GM21515 (cell line): Measurements from ENCODE around the gene GATB.
"Not testable (repeated sequence)": the region's sequence is repeated elsewhere in the genome, so short reads cannot be mapped to it uniquely, and the experiment has no call there.

Experiments
- ATAC-seq: cut with Tn5 transposase; IDR thresholded peaks from one replicate; pipeline ENCODE4 v1.9.1; 2021; ENCODE audit not compliant: unreplicated experiment

Gene GATB

DNA sequence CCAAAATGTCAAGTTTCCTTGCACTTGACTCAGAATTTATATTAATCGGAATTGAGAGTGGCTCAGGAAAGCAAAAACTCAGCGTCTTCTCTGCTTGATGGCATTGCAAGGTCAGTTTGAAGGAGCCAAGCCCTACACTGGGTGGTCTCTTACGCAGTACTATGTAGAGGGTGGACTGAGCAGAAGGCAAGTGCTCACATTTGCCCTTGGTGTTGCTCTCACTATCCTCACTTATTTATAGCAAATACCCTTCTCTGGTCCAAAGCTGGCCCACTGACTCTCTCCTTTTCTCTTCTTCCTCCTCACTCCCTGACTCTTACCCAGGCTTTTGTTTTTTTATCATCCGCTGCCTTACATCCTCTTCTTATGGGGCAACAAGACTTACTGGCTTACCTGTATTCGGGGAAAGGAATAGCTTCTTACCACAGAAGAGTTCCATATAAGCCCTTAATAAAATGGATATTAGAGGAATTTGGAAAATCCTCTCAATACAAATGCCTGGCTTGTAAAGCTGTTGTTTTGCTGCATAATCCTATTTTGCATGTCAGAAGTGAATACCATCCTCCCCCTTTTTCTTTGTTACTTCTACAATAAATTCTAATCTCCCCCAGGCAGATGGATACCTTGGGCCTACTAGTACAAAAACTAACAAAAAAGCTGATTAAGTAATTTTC, 24.8 kb upstream of the GATB start:
- ATAC-seq: no peak

- ATAC-seq: no peak
Measured at GRCh38 chr4:151784706-151785105, 23.9 kb upstream of the GATB start.

DNA sequence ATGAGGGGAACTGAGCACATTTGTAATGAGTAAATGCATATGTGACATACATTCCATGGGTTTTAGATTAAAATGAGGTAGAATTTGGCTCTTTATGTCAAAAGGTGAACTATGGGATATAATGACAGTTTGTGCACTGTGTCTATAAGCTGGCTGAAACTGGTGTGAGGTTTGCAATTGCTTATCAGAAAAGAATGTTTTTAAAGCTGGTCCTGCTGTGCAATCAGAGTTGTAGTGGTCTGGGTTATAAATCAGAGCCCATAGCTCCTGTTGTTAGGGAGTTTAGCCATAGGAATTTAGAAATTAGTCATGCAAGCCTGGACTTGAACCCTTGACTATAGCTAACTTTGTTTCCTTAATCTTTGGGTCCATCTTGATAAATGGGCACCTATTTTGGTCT, 23.1 kb upstream of the GATB start:
- ATAC-seq: no peak

DNA sequence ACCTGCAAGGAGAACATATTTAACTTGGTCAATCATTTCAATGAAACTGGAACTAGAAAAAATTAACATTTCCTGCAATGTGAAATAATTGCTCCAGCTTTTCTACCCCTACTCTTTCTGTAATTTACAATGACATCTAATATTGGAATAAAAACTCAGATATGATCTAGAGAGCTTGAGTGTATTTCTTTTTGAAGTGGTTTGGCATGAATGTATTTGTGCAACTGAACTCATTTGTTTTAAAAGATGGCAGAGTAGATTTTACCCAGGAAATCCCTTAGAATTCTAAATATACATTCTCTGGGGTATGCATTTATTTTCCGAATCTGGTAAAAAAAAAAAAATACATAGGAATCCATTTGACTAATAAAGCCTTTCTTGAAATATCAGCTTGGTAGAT, 21.5 kb upstream of the GATB start:
- ATAC-seq: no peak

- no peak for ATAC-seq
Measured at GRCh38 chr4:151781026-151781425, 20.2 kb upstream of the GATB start.

DNA sequence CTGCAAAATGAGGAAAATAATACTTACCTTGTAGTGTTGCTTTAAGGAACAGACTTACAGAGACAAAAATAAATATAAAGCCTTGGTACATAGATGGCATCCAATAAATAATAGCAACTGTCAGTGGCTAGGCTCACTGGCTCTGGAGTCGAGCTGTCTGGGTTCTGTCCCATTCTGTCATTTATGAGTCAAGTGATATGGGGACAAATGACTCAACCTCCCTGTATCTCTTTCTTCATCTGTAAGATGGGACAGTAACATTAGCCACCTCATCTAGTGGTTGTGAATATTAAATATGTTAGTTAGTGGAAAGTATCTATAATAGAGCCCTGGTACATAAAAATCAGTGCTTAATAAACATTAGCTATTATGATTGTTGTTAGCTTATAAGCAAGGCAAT, 16.7 kb upstream of the GATB start:
- no peak for ATAC-seq

- no peak for ATAC-seq
Measured at GRCh38 chr4:151774324-151774723, 13.5 kb upstream of the GATB start.

DNA sequence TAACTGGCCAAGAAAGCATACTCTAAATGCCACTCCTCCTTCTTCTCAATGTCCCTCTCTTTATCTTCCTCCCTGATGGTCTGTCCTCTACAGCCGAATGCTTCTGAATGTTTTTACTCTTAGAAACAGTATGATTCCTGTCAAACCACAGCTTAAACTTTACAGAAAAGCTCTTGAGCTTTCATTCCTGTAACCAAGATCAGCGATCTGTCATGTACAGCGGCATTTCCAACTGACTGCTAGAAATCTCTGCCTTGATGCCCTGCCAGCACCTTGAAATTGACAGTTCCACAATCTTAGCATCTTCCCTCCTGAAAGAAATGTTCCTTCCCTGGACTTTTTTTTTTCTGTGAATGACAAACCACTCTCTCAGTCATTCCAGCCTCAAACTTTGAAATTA, 11.5 kb upstream of the GATB start:
- no peak for ATAC-seq

DNA sequence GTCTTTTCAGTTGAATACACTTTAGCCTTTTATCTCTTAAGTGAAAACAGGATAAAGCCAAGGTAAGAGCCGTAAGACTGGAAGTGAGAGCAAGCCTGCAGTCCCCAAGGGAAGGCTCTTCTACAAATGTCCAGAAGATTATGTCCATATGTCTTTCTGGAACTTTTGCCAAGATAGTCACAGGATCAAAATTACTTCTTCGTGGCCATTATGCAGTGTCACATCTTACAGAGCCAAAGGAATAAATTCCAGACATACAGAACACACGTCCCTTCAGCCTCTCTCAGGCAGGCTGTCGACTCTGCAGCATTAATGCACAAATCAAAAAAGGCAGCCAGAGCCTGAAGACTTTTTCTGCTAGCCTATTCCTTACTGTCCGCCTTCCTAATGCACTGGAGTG, 10.9 kb upstream of the GATB start:
- no peak for ATAC-seq

- no peak for ATAC-seq
Measured at GRCh38 chr4:151770154-151770553, 9.3 kb upstream of the GATB start.

DNA sequence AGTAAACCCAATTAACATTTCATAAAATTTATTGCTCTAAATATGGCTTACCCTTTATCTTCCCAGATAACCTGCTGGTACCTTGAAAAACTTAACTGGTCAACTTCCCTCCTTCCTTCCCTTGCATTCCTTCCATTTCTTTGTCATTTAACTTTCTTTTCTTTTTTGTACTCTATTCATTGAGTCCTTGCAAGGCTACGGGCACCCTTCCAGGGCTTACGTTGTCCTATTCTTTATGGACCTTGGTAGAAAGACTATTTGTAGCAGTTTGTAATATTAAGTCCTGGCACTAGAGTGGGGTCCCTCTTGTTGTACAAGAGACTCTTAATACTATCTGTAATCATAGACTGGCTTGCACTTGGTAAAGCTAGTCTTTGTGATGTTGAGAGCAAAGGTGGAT, 8.0 kb upstream of the GATB start:
- no peak for ATAC-seq

DNA sequence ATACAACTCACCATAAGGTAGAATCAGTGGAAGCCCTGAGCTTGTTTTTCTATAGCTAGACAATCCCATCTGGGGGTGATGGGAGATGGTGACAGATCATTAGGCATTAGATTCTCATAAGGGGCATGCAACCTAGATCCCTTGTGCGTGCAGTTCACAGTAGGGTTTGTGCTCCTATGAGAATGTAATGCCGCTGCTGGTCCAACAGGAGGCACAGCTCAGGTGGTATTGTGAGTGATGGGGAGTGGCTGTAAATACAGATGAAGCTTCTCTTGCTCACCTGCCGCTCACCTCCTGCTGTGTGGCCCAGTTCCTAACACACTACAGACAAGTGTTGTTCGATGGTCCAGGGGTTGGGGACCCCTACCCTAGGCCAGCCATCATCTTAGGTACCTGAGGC, 5.9 kb upstream of the GATB start:
- ATAC-seq: no peak

- ATAC-seq: no peak
Measured at GRCh38 chr4:151760002-151760401, 805 bp downstream of the GATB start.

- ATAC-seq: no peak
Measured at GRCh38 chr4:151753056-151753455, 7.8 kb downstream of the GATB start.

DNA sequence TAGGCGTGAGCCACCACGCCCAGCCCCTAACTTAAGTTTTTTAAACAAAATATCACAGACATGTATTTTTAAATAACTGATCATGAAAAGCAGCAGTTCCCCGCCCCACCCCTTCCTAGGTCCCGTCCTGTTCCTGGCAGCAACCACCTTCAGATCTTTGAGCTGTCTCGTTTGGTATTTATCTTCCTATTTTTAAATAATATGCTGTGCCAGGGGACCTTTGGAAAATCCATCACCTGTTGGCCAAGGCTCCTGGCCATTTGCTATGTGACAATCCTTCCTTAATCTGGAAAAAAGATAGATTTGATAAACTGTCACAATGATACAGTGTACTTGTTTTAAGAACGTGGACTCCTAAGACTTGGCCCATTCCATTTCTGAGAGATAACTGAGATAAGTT, 10.7 kb downstream of the GATB start:
- no peak for ATAC-seq

GRCh38 chr4:151745481-151746231, 15.2 kb downstream of the GATB start:
- no peak for ATAC-seq

DNA sequence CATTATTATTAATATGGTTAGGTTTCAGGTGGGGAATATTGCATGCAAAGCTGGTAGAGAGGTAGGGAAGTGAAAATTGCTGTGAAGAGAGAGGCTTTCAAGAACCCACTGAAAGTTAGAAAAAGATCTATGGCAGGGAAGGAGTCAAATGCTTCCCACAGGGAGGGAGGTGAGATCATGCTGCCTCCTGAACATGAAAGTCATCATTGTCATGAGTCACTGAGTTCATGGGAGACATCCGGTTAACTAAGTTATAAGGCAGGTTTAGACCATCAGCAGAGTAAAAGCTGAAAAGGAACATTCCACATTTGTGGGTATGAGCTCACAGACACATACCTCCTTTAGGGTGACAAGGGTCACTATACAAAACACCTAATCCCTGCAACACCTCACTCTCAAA, 16.2 kb downstream of the GATB start:
- ATAC-seq: peak; percentile 62

- ATAC-seq: no peak
Measured at GRCh38 chr4:151743894-151744293, 16.9 kb downstream of the GATB start.

- ATAC-seq: no peak
Measured at GRCh38 chr4:151743128-151743854, 17.5 kb downstream of the GATB start.

DNA sequence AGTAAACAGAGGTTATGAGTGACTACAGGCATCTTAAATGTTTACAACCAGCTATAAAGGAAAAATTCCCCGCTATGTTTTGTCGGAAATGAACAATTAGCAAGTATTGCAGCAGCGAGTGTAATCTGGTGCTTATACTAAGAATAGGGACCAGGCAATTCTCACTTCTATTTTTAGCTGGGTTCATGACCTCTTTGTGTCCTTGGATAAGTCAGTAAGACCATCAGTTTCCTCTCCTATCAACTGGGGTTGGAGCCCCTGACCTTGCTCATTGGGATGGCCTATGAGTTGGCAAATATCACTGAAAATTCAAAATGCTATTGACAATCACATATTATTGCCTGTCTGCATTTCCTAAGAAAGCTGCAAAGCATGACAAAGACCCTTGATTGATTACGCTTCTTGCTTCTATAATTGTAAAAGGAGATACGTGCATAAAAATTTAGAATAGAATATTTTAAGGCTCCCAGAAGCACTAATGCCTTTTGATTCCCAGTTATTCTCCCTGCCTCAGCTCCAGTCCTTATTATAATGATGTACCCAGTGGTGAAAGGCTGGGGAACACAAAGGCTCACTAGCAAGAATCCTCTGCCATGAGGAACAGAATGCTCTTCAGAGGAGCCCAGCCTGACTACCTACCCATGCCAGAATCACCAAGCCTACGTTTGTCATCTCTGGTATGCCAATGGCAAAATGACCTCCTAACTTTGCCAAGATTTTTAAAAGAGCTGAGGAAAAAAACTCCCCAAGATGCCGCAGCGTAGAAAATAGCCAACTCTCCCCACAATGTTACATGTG, 21.9 kb downstream of the GATB start:
- no peak for ATAC-seq

DNA sequence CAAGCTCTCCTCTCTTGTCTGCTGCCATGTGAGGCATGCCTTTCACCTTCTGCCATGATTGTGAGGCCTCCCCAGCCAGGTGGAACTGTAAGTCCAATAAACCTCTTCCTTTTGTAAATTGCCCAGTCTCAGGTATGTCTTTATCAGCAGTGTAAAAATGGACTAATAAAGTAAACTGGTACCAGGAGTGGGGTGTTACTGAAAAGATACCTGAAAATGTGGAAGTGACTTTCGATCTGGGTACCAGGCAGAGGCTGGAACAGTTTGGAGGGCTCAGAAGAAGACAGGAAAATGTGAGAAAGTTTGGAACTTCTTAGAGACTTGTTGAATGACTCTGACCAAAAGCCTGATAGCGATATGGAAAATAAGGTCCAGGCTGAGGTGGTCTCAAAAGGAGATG, 24.0 kb downstream of the GATB start:
- not testable (repeated sequence) for ATAC-seq
